HG02852 (cell line): ENCODE results near the gene ZFAND2A.
A peak's percentile ranks its signal among the peaks of the same experiment; 100 is the strongest.
"Not testable (repeated sequence)": the region's sequence is repeated elsewhere in the genome, so short reads cannot be mapped to it uniquely, and the experiment has no call there.

Experiments used
- ATAC-seq: cut with Tn5 transposase; IDR thresholded peaks from one replicate; pipeline ENCODE4 v1.9.1; 2021; ENCODE audit warnings: mild to moderate bottlenecking, moderate library complexity; ENCODE audit not compliant: unreplicated experiment

The ZFAND2A gene

GRCh38 chr7:1175967-1176851, 16.2 kb upstream of the ZFAND2A start:
- no peak for ATAC-seq

- no peak for ATAC-seq
Measured at GRCh38 chr7:1175597-1175966, 15.6 kb upstream of the ZFAND2A start.

GRCh38 chr7:1174881-1175596, 15.0 kb upstream of the ZFAND2A start:
- no peak for ATAC-seq

- ATAC-seq = no peak
Measured at GRCh38 chr7:1174002-1174401, 14.0 kb upstream of the ZFAND2A start.

GRCh38 chr7:1172666-1173523, 12.9 kb upstream of the ZFAND2A start:
- ATAC-seq = no peak

GRCh38 chr7:1171516-1171915, 11.5 kb upstream of the ZFAND2A start:
- ATAC-seq = not testable (repeated sequence)

GRCh38 chr7:1170741-1171501, 10.9 kb upstream of the ZFAND2A start:
- no peak for ATAC-seq

- peak; percentile 95 for ATAC-seq
Measured at GRCh38 chr7:1169409-1170368, 9.7 kb upstream of the ZFAND2A start.

GRCh38 chr7:1168422-1168821, 8.4 kb upstream of the ZFAND2A start:
- ATAC-seq = no peak

- ATAC-seq = no peak
Measured at GRCh38 chr7:1164436-1164835, 4.4 kb upstream of the ZFAND2A start.

GRCh38 chr7:1163121-1163520, 3.1 kb upstream of the ZFAND2A start:
- ATAC-seq = no peak

- ATAC-seq = no peak
Measured at GRCh38 chr7:1160670-1161021, 650 bp upstream of the ZFAND2A start.

GRCh38 chr7:1159231-1159630, 765 bp downstream of the ZFAND2A start:
- ATAC-seq = not testable (repeated sequence)

- ATAC-seq = no peak
Measured at GRCh38 chr7:1158203-1159126, 1.5 kb downstream of the ZFAND2A start.

- ATAC-seq = no peak
Measured at GRCh38 chr7:1156782-1157535, 3.0 kb downstream of the ZFAND2A start.

GRCh38 chr7:1155818-1156781, 3.9 kb downstream of the ZFAND2A start:
- not testable (repeated sequence) for ATAC-seq
